ENCODE measurements around the gene WAPL. TPM values are rescaled to one million over a fixed set of nuclear protein-coding genes. Genes with fewer than 3 reads are reported as not detected.
A peak's percentile ranks its signal among the peaks of the same experiment; 100 is the strongest.

WAPL gene
- total RNA-seq, 1 donor from 2014 or later, result 62.0 TPM

- DNase-seq, result no peak
Measured at GRCh38 chr10:86461963-86462804, 59.4 kb downstream of the WAPL start.

GRCh38 chr10:86451604-86451960, 70.0 kb downstream of the WAPL start:
- no peak for DNase-seq

- DNase-seq, result no peak
Measured at GRCh38 chr10:86450806-86451603, 70.6 kb downstream of the WAPL start.

DNA sequence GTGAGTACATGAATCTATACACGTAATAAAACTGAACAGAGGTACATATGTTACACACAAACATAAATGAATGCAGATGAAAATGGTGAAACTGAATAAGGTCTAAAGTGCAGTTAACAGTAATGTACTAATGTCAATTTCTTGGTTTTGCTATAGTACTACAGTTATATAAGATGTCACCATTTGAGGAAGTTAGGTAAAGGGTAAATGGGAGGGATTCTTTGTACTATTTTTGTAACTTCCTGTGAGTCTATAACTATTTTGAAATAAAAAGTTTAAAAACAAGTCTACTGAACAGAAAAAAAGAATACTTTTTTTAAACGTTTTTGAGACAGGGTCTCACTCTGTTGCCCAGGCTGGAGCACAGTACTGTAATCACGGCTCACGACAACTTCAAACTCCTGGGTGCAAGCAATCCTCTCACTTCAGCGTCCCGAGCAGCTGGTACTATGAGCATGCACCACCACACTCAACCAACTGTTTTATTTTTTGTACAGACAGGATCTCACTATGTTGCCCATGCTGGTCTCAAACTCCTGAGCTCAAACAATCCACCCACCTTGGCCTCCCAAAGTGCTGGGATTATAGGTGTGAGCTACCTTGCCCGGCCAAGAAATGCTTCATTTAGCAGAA, 71.5 kb downstream of the WAPL start:
- no peak for DNase-seq

- DNase-seq, result no peak
Measured at GRCh38 chr10:86447432-86447831, 74.2 kb downstream of the WAPL start.

GRCh38 chr10:86446987-86447386, 74.6 kb downstream of the WAPL start:
- DNase-seq, result no peak

- no peak for DNase-seq
Measured at GRCh38 chr10:86446440-86446839, 75.2 kb downstream of the WAPL start.

DNA sequence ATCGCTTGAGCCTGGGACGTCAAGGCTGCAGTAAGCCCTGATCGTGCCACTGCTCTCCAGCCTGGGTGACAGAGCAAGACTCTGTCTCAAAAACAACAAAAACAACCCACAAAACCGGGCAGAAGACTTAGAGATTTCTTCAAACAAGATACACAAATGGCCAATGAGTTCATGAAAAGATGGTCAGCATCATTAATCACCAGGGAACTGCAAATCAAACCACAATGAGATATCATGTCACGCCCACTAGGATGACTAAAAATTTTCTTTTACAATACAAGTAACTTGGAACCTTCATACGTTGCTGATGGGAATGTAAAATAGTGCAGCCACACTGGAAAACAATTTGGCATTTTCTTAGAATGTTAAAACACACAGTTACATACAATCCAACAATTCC, 77.7 kb downstream of the WAPL start:
- DNase-seq, result no peak

GRCh38 chr10:86443069-86443468, 78.5 kb downstream of the WAPL start:
- DNase-seq, result no peak

DNA sequence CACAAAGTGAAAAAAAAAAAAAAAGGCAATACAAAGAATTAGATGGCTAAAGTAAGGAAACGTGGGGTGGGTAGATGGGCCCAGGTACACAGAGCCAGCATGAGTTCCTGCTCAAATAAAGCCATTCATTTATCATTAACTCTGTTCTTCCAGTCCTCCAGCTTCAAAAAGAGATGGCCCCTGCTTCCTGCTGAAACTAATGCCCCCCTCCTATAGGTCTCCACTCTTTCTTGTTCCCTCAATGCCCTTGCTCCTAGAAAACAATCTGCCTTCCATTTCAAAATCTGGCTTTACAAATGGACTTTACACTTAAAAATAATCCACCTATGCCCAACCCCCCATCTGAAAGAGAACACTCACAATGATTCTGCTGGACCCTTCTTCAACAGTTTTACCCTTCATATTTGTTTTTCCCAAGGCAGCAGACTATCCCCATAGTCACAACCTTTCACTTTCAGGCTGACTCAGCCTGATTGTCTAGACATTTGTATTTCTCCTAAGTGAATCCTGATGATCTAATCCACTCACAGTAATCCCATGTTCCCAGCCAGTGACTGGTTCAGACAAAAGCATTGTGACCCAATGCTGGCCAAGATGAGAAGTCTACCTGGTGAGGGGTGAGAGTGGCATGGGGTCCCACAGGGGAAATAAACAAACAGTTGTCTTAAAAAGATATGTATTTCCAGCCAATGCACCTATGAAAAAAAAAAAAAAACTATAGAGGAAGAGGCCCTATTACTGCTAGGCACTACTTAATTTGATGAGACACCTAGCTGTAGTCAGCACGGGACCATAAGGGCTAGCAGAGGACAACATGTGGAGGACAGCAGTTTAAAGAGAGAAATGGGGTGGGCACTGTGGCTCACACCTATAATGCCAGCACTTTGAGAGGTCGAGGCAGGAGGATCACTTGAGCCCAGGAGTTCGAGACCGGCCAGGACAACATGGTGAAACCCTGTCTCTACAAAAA, 80.4 kb downstream of the WAPL start:
- DNase-seq, result no peak

- no peak for DNase-seq
Measured at GRCh38 chr10:86439544-86439943, 82.0 kb downstream of the WAPL start.

- no peak for DNase-seq
Measured at GRCh38 chr10:86438091-86438749, 83.4 kb downstream of the WAPL start.

- DNase-seq, result no peak
Measured at GRCh38 chr10:86437447-86437846, 84.1 kb downstream of the WAPL start.

DNA sequence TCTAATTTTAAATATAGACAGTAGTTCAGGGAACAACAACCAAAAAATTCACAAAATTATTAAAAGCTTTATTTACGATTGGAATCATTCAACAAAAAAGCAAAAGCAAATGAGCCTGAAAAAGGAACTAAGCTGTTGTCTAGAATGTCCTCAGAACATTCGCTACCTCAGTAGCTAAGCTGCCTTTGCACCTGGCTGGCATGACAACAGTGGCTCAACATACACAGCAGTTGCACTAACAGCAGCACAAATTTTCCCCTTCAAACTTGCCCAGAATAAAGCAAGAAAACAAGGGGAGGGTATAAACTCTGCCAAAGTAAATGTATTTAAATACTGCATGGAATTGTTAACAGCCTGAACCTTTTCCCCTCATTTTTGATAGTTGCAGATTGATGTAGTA, 84.6 kb downstream of the WAPL start:
- DNase-seq, result no peak

GRCh38 chr10:86434656-86435055, 86.9 kb downstream of the WAPL start:
- no peak for DNase-seq

DNA sequence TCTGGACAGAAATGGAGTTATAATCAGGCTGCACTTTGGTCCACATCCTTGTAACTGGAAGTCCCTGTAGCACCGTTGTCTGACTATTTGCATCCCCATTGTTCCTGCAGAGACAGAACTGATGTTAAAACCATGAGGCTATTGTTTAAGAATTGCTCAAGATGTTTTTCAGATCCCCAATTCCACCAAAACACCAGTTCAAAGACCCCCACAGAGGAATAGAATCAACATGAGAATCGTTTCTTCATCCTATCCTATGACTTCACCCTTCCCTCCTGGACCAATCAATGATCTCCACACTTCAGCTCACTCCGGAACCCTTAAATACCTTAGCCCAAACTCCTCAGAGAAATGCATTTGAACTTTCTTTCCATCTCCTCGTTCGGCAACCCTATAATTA, 97.9 kb downstream of the WAPL start:
- DNase-seq, result no peak

DNA sequence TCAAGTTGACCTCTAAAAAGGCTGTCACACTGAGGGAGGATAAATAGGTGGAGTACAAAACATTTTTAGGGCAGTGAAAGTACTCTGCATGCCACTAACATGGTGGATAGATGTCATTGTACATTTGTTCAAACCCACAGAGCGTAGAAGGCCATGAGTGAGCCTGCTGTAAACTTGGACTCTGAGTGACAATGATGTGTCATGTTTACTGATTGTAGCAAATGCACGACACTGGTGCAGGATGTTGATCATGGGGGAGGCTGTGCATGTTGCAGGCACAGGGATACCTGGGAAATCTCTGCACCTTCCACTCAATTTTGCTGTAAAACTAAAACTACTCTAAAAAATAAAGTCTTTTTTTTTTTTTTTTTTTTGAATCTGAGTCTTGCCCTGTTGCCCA, 102.5 kb downstream of the WAPL start:
- no peak for DNase-seq

GRCh38 chr10:86415583-86415982, 106.0 kb downstream of the WAPL start:
- DNase-seq, result no peak

DNA sequence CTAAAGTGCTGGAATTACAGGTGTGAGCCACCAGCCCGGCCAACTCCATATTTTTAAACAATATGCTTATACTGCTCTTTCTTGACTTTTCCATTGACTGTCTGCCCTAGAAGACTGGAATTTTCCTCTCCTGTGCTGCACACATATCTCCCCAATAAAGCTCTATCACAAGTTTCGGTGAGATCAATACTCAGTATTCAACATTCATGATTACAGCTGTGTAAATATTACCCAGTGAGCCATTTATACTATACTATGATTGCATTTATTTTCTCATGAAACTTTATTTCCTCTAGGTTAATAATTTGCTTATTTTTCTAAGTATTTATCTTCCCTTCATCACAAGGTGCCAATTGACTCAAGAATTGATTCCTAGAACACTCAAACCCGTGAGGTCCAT, 106.5 kb downstream of the WAPL start:
- no peak for DNase-seq

- DNase-seq, result peak; percentile 52
Measured at GRCh38 chr10:86413046-86413728, 108.4 kb downstream of the WAPL start.
